Upper lobe of right lung (tissue), 1 donor: ENCODE results near the gene BCAS2. TPM values are rescaled to one million over a fixed set of nuclear protein-coding genes. Genes with fewer than 3 reads are reported as not detected.
A peak's percentile ranks its signal among the peaks of the same experiment; 100 is the strongest.

Experiments used
- ATAC-seq: fragments of 200-7000 bp; cut with Tn5 transposase; one replicate; pipeline ENCODE4 v1.9.1; 2020; ENCODE audit warnings: mild to moderate bottlenecking, moderate library complexity
- DNase-seq: peaks from one replicate; pipeline ENCODE4 v3.0.0-alpha.2; 2020
- H3K27ac ChIP-seq: fragments of 200-600 bp; one replicate; pipeline ENCODE4 v1.8.0; 2022
- H3K27me3 ChIP-seq: fragments of 200-600 bp; one replicate; pipeline ENCODE4 v1.8.0; 2022; ENCODE audit warnings: mild to moderate bottlenecking
- H3K36me3 ChIP-seq: fragments of 200-600 bp; one replicate; pipeline ENCODE4 v1.8.0; 2022
- H3K4me1 ChIP-seq: fragments of 200-600 bp; one replicate; pipeline ENCODE4 v1.8.0; 2022
- H3K4me3 ChIP-seq: fragments of 200-600 bp; one replicate; pipeline ENCODE4 v1.8.0; 2022; ENCODE audit warnings: mild to moderate bottlenecking
- H3K9me3 ChIP-seq: fragments of 200-600 bp; one replicate; pipeline ENCODE4 v1.8.0; 2022
- intact Hi-C: fragments of 100-400 bp; cut with DNase I; formaldehyde crosslinking; loops from one replicate; pipeline ENCODE4 v1.11.0; 2022
- total RNA-seq: library from RNA; stranded (reverse); fragmentation: NEBNext Ultra II Directional; extraction: Animal tissue kit (Norgen Biotek cat#: 25700); gene quantifications from one replicate; pipeline ENCODE4 v1.2.1, GENCODE V29; 2021
- TF ChIP-seq, protein P1 (sequence below): fragments of 200-600 bp; IDR thresholded peaks from one replicate; pipeline ENCODE4 v1.8.0; 2022; ENCODE audit warnings: antibody characterized with exemption
- donor health status: DM: no; HTN: yes; CAD: no; lungs with severe emphysema.

Gene BCAS2
- total RNA-seq, 1 donor from 2014 or later, result 26.0 TPM

DNA sequence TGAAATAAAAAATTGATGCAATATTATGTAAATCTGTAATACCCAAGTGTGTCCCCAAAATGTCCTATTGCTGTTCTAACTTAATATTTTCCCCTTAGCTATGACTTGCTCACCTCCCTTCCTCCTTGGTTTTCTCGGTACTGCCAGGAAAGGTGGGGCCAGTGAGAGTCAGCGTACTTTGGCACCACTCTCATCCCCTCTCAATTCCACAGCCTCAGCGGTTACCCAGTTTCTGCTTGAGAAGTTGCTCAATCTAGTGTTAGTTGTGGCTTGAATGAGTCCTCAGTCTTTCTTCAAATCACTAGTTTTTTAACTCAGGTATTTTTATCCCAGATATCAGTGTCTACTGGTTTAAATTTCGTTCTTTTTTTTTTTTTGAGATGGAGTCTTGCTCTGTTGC lies 32.3 kb downstream of the BCAS2 start:
- ATAC-seq, result peak; percentile 91

DNA sequence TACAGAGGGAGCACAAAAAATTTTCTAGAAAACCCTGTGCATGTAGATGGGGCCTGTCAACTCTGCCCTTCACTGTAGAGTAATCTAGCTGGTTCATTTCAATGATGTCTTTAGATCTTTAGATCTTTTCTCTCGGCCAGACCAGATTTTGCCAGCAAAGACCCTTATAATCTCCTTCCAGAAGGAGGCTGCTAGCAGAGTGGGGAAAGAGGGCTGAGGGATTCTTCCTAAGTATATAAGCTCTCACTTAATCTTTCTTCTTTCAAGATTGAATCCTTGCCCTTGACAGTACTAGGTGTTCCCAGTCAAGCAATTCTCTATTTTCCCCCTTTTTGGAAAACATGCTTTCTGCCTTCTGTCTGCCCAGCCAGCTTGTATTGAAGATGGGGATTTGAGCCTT lies 34.3 kb downstream of the BCAS2 start:
- Histone ChIP-seq H3K36me3 (no peaks in the 10 kb centered on the region), H3K4me1 (no peaks in the 10 kb centered on the region), H3K9me3 (no peaks in the 10 kb centered on the region), H3K27me3 (no peaks in the 10 kb centered on the region), H3K4me3 (no peak overlapping the region), H3K27ac (no peak overlapping the region)
- intact Hi-C loops, result no loop called here
- DNase-seq, result no peak
- TF ChIP-seq, protein P1, sequence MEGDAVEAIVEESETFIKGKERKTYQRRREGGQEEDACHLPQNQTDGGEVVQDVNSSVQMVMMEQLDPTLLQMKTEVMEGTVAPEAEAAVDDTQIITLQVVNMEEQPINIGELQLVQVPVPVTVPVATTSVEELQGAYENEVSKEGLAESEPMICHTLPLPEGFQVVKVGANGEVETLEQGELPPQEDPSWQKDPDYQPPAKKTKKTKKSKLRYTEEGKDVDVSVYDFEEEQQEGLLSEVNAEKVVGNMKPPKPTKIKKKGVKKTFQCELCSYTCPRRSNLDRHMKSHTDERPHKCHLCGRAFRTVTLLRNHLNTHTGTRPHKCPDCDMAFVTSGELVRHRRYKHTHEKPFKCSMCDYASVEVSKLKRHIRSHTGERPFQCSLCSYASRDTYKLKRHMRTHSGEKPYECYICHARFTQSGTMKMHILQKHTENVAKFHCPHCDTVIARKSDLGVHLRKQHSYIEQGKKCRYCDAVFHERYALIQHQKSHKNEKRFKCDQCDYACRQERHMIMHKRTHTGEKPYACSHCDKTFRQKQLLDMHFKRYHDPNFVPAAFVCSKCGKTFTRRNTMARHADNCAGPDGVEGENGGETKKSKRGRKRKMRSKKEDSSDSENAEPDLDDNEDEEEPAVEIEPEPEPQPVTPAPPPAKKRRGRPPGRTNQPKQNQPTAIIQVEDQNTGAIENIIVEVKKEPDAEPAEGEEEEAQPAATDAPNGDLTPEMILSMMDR, result no peak
- no peak for ATAC-seq

More for the DNA sequence above, 32.3 kb downstream of the BCAS2 start:
- H3K4me3 ChIP-seq, result no peak overlapping the region
- H3K9me3 ChIP-seq, result no peaks in the 10 kb centered on the region
- H3K4me1 ChIP-seq, result no peaks in the 10 kb centered on the region
- no peak overlapping the region for H3K27ac ChIP-seq
- no peaks in the 10 kb centered on the region for H3K36me3 ChIP-seq
- TF ChIP-seq, protein P1, result no peak
- no peak for DNase-seq
- H3K27me3 ChIP-seq, result no peaks in the 10 kb centered on the region
- intact Hi-C loops, result no loop called here

DNA sequence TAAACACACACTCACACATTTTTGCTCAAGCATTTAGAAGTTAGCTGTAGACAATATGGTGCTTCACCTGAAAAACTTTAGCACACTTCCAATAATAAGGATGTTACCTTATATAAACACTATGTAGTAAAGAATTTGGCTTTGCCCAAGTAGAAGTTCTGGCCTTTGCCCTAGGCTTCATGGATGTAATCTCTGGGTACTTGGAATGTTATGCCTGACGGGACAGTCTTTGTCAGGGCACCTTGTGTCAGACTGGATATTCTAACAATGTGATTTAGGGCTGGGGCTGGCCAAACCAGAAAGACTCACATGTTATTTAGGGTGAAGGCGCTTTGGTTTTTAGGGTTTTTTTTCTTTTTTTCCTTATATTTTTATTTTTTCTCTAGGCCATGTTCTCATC lies 35.6 kb downstream of the BCAS2 start:
- ATAC-seq (no peak), DNase-seq (no peak)
- H3K27ac ChIP-seq, result no peak overlapping the region
- H3K4me1 ChIP-seq, result no peaks in the 10 kb centered on the region
- intact Hi-C loops, result no loop called here
- no peaks in the 10 kb centered on the region for H3K36me3 ChIP-seq
- TF ChIP-seq, protein P1, result no peak
- H3K9me3 ChIP-seq, result no peaks in the 10 kb centered on the region
- no peak overlapping the region for H3K4me3 ChIP-seq
- H3K27me3 ChIP-seq, result no peaks in the 10 kb centered on the region

DNA sequence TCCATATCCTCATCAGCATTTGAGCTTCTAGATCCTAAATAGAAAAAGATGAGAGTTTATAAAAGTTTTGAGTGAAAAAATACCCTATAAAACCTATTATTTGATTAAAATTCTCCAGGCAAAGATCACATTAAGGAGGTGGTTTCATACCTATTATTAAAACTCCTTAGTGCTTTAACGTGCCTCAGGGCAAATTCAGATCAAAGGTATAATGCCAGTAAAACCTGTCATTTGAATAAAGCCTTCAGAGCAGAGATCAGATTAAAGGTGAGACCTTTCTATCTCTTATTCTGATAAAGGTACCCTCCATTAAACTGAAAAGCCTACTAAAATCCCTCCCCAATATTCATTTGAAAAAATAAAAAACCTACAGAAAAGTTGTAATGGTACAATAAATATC lies 36.1 kb downstream of the BCAS2 start:
- H3K4me1 ChIP-seq, result no peaks in the 10 kb centered on the region
- ATAC-seq, result no peak
- intact Hi-C loops, result no loop called here

DNA sequence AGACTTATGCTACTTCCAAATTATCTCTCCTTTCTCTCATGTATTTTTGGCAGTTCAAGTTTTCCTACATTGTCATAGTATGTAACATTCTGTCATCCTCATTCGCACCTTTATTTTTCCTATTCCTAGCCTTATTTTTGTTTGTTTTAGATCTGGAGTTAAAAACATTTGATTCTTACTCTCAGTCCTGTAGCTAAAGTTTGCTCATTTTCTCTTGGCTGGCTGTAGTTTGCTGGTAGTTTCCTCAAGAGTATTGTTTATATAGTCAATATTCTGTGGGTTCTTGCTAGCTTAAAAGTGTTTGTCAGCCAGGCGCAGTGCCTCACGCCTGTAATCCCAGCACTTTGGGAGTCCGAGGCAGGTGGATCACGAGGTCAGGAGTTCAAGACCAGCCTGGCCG lies 40.6 kb downstream of the BCAS2 start:
- no peaks in the 10 kb centered on the region for H3K36me3 ChIP-seq
- no peaks in the 10 kb centered on the region for H3K4me1 ChIP-seq
- DNase-seq, result no peak
- ATAC-seq, result no peak
- TF ChIP-seq, protein P1, result no peak
- no peak overlapping the region for H3K27ac ChIP-seq
- H3K4me3 ChIP-seq, result no peak overlapping the region
- H3K9me3 ChIP-seq, result no peaks in the 10 kb centered on the region
- intact Hi-C loops, result no loop called here
- no peaks in the 10 kb centered on the region for H3K27me3 ChIP-seq

More for the DNA sequence above, 36.1 kb downstream of the BCAS2 start:
- TF ChIP-seq, protein P1, result no peak
- Histone ChIP-seq H3K9me3 (no peaks in the 10 kb centered on the region), H3K4me3 (no peak overlapping the region), H3K27ac (no peak overlapping the region), H3K27me3 (no peaks in the 10 kb centered on the region), H3K36me3 (no peaks in the 10 kb centered on the region)
- DNase-seq, result no peak

- intact Hi-C loops, result no loop called here
- DNase-seq (no peak), ATAC-seq (no peak)
- TF ChIP-seq, protein P1, result no peak
- H3K27me3 ChIP-seq, result no peaks in the 10 kb centered on the region
- H3K4me3 ChIP-seq, result no peak overlapping the region
- H3K36me3 ChIP-seq, result no peaks in the 10 kb centered on the region
- no peaks in the 10 kb centered on the region for H3K4me1 ChIP-seq
- no peaks in the 10 kb centered on the region for H3K9me3 ChIP-seq
- H3K27ac ChIP-seq, result no peak overlapping the region
These were observed 41.1 kb downstream of the BCAS2 start for GRCh38 chr1:114540272-114540671.
